Islet of Langerhans (tissue), 1 donor: ENCODE data around the gene CSGALNACT2.
"Not testable (repeated sequence)": the region's sequence is repeated elsewhere in the genome, so short reads cannot be mapped to it uniquely, and the experiment has no call there.

Experiments
- FAIRE-seq: peaks from one replicate; lab custom pipeline; 2011; peaks lifted over from hg19 to GRCh38; lab: Jason Lieb, UNC

CSGALNACT2 gene

DNA sequence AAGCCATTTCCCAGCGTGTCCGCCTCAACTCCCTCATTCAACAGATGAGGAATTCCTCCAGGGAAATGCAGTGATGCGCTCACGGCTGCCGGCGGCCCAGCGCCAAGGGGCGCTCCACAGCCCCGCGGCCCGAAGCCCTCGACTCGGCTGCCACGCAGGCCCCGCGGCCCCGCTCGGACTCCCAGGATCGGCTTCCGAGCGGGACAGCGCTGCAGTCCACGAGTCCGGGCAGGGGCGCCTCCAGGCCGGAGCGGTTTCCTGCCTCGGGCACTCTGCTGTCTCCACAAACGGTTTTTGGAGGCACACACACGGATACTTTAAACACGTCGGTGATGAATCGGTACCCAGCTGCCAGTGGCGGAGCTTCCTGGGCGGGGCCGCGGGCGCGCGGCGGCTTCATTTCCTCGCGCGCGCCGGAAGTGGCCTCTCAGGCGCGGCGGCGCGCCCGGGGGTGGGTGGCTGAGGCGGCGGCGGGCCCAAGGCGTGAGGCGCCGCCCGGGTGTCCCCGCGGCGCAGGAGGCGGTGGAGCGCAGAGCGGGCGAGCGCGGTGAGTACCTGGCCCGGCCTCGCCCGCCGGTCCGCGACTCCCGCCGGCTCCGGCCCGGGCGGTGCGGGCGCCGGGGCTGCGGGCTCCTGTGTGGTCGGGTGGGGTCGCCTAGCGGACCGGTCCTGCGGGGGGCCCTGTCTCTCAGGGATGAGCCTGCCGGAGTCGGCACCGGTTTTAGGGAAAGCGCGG is at the start of gene CSGALNACT2:
TSS of gene CSGALNACT2 (plus strand) at position 425 of the 736 bp plus-strand sequence. CDS start 16,705 bp downstream, outside the sequence.
- no peak for FAIRE-seq

GRCh38 chr10:43089519-43089918 is 48.7 kb upstream of the CSGALNACT2 start:
- FAIRE-seq, result no peak

GRCh38 chr10:43090188-43090587 is 48.1 kb upstream of the CSGALNACT2 start:
- no peak for FAIRE-seq

DNA sequence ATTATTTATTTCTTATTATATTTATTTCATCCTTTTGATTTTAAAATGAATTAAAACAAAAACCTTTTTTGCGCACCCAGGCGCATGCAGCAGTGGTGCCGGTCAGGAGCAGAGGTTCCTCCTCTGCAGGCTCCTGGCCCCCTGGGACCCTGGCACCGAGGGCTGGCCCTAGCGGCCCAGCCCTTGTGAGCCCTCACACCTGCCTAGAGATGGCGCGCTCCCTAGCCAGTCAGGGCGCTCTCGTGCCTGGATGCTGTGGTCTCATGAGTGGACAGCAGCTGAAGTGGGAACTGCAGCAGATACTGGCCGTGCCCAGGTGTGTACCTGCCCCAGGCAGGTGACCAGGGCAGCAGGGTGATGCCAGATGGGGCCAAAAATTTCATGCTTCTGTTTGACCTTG is 47.6 kb upstream of the CSGALNACT2 start:
- no peak for FAIRE-seq

DNA sequence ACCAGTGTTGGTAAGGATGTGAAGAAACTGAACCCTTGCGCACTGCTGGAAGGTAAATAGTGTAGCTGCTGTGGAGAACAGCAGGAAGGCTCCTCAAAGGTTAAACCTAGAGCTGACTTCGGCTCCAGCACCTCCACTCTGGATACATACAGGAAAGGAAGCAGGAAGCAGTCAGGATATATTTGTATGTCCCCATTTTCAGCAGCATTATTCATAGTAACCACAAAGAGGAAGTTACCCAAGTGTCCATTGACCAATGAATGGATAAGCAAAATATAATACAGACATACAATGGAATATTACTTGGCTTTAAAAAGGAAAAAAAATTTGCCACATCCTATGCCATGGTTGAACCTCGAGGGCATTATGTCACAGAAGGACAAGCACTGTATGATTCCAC is 46.4 kb upstream of the CSGALNACT2 start:
- FAIRE-seq, result no peak

- no peak for FAIRE-seq
Measured at GRCh38 chr10:43093423-43094076, 44.7 kb upstream of the CSGALNACT2 start.

GRCh38 chr10:43094085-43094484 is 44.2 kb upstream of the CSGALNACT2 start:
- no peak for FAIRE-seq

DNA sequence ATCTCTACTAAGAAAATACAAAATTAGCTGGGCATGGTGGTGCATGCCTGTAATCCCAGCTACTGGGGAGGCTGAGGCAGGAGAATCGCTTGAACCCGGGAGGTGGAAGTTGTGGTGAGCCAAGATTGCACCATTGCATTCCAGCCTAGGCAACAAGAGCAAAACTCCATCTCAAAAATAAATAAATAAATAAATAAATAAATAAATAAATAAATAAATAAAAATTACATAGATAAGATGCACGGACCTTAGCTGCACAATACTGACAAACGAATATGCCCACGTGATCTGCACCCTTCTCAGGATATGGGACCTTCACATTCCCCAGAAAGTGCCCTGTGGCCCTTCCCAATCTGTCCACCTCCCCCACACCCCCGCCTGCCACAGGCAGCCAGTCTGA is 38.9 kb upstream of the CSGALNACT2 start:
- not testable (repeated sequence) for FAIRE-seq

DNA sequence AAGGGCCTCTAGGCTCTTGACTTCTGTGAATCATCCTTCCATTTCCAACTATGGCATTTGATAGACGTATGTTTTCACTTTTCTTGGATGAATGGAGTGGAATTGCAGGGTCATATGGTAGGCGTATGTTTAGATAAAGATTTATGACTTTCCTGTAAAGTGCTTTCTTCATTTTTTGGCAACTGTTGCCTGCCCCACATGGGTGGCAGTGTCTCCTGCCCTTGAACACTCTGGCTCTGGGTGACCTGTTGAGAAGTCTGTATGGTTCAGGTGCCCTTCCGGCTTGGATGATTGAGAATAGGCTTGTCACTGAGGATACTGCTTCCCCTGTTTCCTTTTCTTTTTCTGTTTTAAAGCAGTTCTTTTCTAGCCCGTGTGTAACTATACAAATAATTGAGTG is 38.3 kb upstream of the CSGALNACT2 start:
- no peak for FAIRE-seq

DNA sequence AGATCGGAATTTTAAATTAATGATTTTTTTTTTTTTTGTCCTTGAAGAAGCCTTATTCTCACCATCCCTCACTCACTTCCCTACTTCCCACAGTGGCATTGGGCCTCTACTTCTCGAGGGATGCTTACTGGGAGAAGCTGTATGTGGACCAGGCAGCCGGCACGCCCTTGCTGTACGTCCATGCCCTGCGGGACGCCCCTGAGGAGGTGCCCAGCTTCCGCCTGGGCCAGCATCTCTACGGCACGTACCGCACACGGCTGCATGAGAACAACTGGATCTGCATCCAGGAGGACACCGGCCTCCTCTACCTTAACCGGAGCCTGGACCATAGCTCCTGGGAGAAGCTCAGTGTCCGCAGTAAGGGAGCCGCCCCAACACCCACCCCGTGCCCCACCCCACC is 37.9 kb upstream of the CSGALNACT2 start:
- no peak for FAIRE-seq

GRCh38 chr10:43102063-43102828 is 36.0 kb upstream of the CSGALNACT2 start:
- no peak for FAIRE-seq

- no peak for FAIRE-seq
Measured at GRCh38 chr10:43105102-43105955, 32.9 kb upstream of the CSGALNACT2 start.

DNA sequence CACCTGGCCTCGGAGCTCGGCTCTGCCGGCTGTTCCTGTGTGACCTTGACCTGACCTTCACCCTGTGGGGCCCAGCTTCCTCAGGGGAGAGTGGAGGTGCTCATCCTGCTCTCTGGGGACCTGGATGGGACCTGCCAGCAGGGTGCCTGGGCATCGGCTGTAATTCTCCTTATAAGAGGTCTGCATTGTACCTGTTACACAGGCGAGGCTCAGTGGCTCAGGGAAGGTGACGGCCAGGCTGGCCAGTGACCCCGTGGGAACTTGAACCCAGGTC is 32.4 kb upstream of the CSGALNACT2 start:
- no peak for FAIRE-seq

- FAIRE-seq, result no peak
Measured at GRCh38 chr10:43106256-43107091, 31.8 kb upstream of the CSGALNACT2 start.

DNA sequence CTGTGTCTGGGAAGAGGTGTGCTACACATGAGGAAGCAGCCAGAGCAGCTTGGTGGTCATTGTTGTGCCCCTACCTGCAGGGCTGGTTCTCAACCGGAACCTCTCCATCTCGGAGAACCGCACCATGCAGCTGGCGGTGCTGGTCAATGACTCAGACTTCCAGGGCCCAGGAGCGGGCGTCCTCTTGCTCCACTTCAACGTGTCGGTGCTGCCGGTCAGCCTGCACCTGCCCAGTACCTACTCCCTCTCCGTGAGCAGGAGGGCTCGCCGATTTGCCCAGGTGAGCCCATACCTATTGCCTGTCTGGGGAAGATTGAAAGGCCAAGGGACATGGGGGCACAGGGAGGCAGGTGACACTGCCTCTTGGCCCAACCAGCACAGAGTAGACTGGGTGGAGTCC is 29.3 kb upstream of the CSGALNACT2 start:
- no peak for FAIRE-seq

- FAIRE-seq, result no peak
Measured at GRCh38 chr10:43109671-43110249, 28.5 kb upstream of the CSGALNACT2 start.

DNA sequence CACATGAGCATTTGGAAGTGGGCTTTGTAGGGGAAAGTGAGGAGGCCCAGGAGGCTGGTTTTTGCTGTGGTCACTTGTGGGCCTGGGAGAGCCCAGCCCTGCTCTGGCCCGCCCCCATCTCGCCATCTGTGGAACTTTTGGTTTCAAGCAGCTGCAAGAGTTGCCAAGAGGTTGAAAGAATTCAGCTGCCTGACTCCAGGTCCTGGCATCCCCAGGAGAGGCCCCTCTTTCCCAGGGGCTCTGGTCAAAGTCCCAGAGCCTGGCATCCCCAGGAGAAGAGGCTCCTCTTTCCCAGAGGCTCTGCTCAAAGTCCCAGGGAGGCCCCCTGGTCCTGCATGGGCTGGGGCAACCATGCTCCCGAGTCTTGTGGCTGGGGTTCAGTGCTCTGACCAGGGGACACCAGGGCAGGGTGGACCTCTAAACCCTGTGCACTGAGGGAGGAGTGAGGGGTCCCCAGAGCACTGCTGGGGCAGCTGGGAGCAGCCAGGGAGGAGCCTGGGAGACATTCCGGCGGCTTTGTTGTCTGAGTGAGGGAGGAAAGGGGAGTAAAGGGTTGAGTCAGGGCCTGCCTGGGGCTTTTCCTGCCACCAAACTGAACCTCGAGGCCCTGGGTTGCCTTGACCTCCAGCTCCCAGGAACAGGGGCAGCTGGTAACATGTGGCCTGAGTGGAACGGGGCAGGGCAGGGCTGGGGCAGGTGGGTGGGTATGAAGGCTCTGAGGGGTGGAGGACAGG is 27.7 kb upstream of the CSGALNACT2 start:
- no peak for FAIRE-seq

GRCh38 chr10:43111101-43111500 is 27.1 kb upstream of the CSGALNACT2 start:
- FAIRE-seq, result no peak

DNA sequence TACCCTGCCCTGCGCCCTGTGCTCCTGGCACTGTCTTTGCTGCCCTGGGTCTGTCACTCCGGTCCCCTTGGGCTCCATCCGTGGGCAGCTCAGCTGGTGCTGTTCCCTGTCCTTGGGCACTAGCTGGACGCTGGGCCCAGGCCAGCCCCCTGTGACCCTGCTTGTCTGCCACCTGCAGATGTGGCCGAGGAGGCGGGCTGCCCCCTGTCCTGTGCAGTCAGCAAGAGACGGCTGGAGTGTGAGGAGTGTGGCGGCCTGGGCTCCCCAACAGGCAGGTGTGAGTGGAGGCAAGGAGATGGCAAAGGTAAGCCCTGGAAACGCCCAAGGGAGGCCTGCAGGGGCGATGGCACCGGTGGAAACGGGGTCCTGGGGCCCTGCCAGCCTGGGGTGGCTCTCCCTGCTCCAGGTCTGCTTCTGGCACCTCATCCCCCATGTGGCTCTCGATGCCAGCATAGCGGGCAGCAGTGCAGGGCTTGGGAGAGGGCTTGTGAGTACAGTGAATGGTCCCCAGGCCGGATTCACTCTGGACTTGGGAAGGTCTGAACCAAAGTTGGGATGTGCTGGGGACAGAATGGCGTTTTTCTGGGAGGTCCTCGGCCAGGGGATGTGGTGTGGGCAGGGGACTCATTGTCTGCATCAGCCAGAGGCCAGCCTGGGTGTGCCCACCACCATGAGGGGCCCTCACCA is 26.2 kb upstream of the CSGALNACT2 start:
- no peak for FAIRE-seq

DNA sequence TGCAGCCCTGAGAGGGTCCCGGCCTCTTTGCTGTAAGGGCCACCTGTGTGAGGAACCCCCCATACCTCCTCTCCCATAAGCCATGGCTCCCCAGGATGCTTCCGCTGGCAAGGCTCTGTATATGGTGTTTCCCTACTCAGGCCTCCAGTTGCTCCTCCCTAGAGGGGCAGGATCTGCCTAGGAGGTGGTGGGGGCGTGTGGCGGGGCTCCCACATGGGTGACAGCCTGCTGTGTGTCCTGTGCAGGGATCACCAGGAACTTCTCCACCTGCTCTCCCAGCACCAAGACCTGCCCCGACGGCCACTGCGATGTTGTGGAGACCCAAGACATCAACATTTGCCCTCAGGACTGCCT is 25.7 kb upstream of the CSGALNACT2 start:
- FAIRE-seq, result no peak
